ENCODE results near the gene PALS1.
"Not testable (repeated sequence)": the region's sequence is repeated elsewhere in the genome, so short reads cannot be mapped to it uniquely, and the experiment has no call there.

Gene PALS1

DNA sequence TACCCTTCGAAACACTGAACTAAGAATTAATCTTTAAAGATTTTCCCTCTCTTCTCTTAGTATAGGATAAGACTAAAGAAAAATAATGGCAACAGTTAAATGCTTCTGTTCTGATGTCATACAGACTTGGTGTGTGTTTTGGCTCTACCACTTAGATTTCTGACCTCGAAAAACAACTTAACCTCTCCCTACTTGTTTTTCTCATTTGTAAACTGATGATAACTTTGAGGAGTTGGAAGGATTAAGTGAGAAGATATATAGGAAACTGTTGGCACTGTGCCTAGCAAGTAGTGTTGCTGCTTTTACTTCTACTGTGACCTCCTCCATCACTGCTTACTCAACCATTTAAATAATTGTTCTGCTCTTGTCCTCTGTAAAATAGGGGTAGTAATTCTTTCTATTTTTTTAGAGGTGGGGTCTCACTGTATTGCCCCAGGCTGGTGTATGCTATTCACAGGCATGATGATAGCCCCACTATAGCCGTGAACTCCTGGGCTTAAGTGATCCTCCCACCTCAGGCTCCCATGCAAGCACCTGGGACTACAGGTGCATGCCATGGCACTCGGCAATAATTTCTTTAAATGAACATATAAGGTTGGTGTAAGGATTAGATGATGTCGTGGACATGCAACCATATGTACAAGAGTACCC lies 22.4 kb downstream of the PALS1 start:
- no peak for DNase-seq

DNA sequence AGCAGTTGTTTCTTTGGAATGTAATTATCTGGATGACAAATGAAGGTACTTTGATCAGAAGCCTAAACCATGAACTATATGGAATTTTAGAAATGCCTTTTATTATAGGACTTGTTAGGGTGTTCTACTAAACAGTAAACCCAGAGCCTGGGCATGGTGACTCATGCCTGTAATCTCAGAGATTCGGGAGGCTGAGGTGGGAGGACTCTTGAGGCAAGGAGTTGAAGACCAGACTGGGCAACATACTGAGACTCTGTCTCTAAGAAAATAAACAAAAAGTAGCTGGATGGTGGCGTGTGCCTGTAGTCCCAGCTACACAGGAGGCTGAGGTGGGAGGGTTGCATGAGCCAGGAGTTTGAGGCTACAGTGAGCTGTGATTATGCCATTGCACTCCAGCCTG lies 23.9 kb downstream of the PALS1 start:
- DNase-seq, result no peak

DNA sequence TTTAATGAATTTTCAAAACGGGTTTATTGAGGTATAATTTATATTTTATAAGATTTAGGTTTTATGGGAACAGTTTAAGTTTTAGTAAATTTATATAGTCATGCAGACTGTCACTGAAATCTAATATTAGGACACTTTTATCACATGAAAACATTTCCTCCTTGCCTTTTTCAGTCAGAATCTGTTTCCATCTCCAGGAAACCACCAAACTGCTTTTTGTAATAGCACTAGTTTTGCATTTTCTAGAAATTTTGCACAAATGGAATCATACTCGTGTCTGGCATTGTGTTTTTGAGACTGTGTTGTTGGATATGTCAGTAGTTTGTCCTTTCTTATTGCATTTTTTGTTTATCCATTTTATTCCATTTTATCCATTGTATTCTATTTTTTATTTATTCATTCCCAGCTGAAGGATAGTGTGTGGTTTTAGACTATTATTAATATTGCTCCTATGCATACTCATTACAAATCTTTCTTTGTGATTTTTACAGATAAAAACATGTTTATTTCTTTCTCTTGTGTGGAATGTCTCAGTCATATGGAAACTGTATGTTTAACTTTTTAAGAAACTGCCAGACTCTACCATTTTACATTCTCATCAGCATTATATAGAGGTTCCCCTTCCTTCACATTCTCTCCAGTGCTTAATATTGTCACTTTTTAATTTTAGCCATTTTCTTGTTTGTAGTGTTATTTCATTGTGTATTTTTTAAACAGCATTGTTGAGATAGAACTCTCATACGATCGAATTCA lies 26.5 kb downstream of the PALS1 start:
- DNase-seq, result no peak

DNA sequence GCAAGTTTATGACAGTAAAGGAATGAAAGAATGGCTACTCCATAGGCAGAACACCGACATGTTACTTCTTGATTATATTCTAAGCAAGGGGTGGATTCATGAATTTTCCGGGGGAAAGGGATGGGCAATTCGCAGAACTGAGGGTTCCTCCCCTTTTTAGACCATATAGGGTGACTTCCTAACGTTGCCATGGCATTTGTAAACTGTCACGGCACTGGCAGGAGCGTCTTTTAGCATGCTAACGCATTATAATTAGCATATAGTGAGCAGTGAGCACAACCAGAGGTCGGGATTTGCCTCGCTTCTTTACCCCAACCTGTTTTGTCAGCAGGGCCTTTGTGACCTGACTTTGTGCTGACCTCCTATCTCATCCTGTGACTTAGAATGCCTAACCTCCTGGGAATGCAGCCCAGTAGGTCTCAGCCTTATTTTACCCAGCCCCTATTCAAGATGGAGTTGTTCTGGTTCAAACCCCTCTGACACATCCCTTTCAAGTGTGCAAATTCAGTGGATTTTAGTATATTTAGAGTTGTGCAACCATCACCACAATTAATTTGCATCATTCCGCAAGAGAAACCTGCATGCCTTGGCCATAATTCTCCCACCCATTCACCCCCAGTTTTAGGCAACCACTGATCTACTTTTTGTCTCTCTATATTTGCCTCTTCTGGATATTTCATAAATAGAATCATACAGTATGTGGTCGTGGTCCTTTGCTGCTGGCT lies 27.4 kb downstream of the PALS1 start:
- peak; percentile 14 for DNase-seq

DNA sequence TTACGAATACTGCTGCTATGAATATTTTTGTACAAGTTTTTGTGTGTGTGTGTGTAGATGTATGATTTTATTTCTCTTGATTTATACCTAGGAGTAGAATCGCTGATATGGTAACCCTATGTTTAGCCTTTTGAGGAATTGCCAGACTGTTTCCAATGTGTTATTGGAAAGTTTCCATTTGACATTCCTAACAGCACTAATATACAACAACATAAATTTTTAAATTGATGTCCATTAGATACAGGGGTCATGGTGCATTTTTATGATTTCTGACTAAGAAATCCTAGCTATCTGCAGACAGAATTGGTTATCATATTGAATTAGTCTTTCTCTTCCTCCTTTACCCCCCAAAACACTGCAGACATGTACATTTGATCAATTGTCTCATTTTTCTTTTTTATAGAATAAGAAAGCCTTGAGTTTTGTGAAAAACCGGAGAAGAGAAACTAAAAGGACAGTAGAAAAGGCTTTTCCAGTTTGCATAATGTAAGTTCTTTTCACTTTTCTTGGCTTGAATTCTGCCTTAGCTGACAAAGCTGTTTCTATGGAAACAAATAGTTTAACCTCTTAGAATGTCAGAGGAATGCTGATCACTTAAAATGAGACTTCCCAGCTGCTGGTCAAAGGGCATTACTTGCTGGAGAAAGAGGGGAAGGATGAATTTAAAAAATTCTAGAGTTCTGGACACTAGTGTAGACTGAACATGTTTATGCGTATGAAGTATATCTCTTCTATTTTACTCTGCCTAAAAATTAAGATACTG lies 28.2 kb downstream of the PALS1 start:
- DNase-seq, result no peak

DNA sequence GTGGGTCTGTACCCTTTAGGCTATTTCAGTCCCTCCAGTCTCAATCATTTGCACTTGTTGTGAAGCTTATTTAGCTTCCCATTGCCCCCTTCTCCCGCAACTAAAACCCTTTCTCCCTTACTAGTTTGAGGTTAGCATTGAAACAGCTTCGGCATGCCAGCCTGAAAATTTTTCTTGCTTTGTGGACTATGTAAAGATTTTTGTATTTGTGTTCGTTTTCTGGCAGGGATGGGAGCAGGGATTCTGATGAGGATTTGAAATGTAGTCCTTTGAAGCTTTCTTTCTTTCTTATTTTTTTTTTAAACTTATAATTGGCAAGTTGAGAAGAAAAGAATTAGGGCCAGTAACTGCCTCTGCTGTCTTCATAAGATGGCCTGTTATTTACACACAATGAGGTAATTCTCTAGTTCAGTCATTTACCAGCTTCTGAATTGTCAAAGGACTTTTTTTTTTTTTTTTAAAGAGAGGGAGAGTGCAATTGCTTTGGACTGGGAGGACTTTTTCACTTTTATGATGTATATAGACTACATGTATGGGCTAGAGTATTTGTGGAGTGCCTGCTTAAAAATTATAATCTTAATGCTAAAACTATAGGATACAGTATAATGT lies 29.0 kb downstream of the PALS1 start:
- no peak for DNase-seq

DNA sequence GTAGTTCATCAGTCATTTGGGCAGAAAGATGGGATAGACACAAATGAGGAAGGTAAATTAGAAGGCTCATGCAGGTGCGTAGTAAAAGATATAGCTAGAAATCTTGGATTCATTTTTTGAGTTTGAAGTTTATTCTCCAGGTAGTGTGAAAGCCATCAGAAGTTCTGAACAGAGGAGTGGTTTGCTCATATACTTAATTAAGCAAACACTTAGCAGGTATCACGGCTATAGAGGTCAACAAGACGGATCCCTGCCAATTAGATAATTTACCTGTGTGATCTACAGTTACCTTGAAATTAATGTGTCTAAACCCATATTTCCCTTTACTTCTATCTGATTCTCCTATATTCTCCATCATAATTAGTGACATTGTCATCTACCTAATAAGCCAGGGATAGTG lies 29.7 kb downstream of the PALS1 start:
- no peak for DNase-seq

DNA sequence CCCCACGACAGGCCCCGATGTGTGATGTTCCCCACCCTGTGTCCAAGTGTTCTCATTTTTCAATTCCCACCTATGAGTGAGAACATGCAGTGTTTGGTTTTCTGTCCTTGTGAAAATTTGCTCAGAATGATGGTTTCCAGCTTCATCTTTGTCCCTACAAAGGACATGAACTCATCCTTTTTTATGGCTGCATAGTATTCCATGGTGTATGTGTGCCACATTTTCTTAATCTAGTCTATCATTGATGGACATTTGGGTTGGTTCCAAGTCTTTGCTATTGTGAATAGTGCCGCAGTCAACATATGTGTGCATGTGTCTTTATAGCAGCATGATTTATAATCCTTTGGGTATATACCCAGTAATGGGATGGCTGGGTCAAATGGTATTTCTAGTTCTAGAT lies 32.0 kb downstream of the PALS1 start:
- DNase-seq, result not testable (repeated sequence)

DNA sequence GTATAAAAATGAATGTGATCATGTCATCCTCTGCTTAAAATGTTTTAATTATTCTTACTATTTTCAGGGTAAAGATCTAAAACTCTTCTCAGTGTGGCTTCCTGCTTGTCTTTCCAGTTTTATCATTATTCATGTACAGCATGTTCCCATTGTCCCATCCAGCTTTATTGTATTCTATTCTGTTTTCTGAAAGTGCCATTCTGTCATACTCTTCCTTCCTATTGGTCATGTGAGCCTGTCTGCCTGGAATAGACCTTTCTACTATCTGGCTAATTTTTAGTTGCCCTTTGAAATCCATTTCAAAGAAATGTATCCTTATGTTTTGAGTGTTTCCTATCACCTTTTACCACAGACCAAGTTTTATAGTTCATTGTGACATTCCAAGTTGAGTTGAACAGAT lies 34.9 kb downstream of the PALS1 start:
- no peak for DNase-seq

DNA sequence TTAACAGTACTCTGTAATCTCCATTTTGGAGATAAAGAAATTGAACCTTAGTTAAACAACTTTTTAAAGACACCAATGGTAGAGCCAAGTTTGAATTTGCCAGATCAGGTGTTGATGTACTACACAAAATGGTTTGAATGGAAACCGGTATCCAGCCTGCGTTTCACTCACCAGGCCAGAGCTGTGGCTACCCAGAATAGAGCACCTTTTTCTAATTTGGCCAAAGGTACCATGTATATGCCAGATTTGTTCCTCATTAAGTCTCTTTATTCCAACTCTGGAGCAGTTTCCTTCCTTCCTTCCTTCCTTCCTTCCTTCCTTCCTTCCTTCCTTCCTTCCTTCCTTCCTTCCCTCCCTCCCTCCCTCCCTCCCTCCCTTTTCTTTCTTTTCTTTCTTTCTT lies 39.3 kb downstream of the PALS1 start:
- DNase-seq, result no peak

DNA sequence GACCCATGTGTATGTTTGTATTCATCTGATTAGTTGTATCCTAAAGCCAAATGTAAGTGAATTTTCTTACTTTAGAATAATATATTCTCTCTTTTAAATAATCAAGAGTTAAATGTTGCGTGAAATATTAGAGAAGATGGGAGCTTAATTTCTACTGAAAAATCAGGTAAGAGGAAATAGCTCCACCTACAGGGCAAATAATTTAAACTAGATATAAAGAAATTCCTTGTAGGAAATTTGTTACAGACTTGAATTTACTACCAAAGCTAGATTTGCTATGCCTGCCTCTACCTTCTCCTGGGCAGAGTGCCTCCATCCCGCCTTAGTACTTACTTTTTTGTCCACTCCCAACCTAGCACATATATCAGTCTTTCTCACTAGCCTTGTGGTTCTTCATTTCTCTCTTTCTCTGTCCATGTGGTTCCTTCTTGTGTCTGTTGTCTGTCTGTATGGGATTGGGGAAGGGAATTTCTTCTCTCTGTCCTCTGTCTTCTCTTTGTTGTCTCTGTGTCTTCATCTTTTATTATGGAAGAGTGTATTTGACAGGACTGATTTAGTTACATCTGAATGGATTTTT lies 44.7 kb downstream of the PALS1 start:
- peak; percentile 52 for DNase-seq
